H1 (cell line): Measurements from ENCODE around the gene TNFAIP2. TPM values are rescaled to one million over a fixed set of nuclear protein-coding genes. Genes with fewer than 3 reads are reported as not detected.

Experiments
- CTCF ChIA-PET: fragments of 300-600 bp; sonication (Branson Sonifier 250); formaldehyde crosslinking; loops from one replicate; lab custom pipeline; 2021; ENCODE audit not compliant: partially characterized antibody; lab: Charles Lee
- POLR2A ChIA-PET: fragments of 300-600 bp; sonication (Branson Sonifier 250); formaldehyde crosslinking; loops from one replicate; lab custom pipeline; 2021; ENCODE audit warnings: inconsistent platforms; ENCODE audit not compliant: partially characterized antibody; lab: Charles Lee
- DNase-seq, 2 experiments: peaks; one replicate each; pipeline versions ENCODE4 v3.0.0 to v3.0.0-alpha.2; 2010 to 2022; ENCODE audit warnings: low spot score in 2 of 2, low read depth in 1 of 2, mixed read lengths in 1 of 2
- FAIRE-seq: peaks from 2 replicates; lab custom pipeline; 2011; peaks lifted over from hg19 to GRCh38; lab: Jason Lieb, UNC
- H2AFZ ChIP-seq: 2 replicates; pipeline ENCODE4 v1.8.1; 2012; ENCODE audit warnings: low read length, inconsistent platforms
- H2AK5ac ChIP-seq: 2 replicates; pipeline ENCODE4 v1.6.1; 2013; ENCODE audit warnings: low read depth, low read length
- H2BK120ac ChIP-seq: replicated peaks from 2 replicates; pipeline ENCODE3; 2013; ENCODE audit warnings: low read depth, low read length, inconsistent platforms
- H2BK12ac ChIP-seq: 2 replicates; pipeline ENCODE4 v1.6.1; 2013; ENCODE audit warnings: low read depth, low read length
- H2BK15ac ChIP-seq: 2 replicates; pipeline ENCODE4 v1.6.1; 2013; ENCODE audit warnings: low read length
- H2BK20ac ChIP-seq: 2 replicates; pipeline ENCODE4 v1.6.1; 2013; ENCODE audit warnings: low read length
- H2BK5ac ChIP-seq: 2 replicates; pipeline ENCODE4 v1.6.1; 2013; ENCODE audit warnings: low read depth, low read length
- H3K14ac ChIP-seq: 2 replicates; pipeline ENCODE4 v1.6.1; 2013; ENCODE audit warnings: inconsistent platforms; ENCODE audit not compliant: insufficient read length
- H3K18ac ChIP-seq: 2 replicates; pipeline ENCODE4 v1.6.1; 2013; ENCODE audit warnings: low read length; ENCODE audit errors: extremely low read depth
- H3K23ac ChIP-seq: 2 replicates; pipeline ENCODE4 v1.6.1; 2013; ENCODE audit warnings: inconsistent platforms; ENCODE audit not compliant: insufficient read length
- H3K23me2 ChIP-seq: 2 replicates; pipeline ENCODE4 v1.6.1; 2013; ENCODE audit warnings: low read depth, low read length
- H3K27ac ChIP-seq: 2 replicates; pipeline ENCODE4 v1.6.1; 2011; ENCODE audit warnings: low read depth, low read length, inconsistent platforms
- H3K27me3 ChIP-seq, 4 experiments: replicated peaks in 1 of 4; 1 replicate in 1 of 4; 2 replicates in 3 of 4; pipeline versions ENCODE4 v1.6.1 to v1.8.1; 2011 to 2013; ENCODE audit warnings: low read length in 3 of 4, mild to moderate bottlenecking in 3 of 4, inconsistent platforms in 2 of 4, mixed read lengths in 2 of 4, moderate library complexity in 1 of 4; ENCODE audit not compliant: control insufficient read depth in 3 of 4, insufficient read depth in 3 of 4; ENCODE audit errors: extremely low read depth in 1 of 4
- H3K36me3 ChIP-seq, 4 experiments: 2 replicates each; pipeline versions ENCODE4 v1.6.1 to v1.8.1; 2011 to 2013; ENCODE audit warnings: mild to moderate bottlenecking in 4 of 4, low read length in 3 of 4, moderate library complexity in 2 of 4, control low read depth in 1 of 4, inconsistent platforms in 1 of 4; ENCODE audit not compliant: insufficient read depth in 4 of 4, control insufficient read depth in 2 of 4
- H3K4ac ChIP-seq: replicated peaks from 2 replicates; pipeline ENCODE3; 2013; ENCODE audit warnings: low read length, low read depth, mixed read lengths, inconsistent platforms; ENCODE audit not compliant: insufficient read length
- H3K4me1 ChIP-seq, 4 experiments: replicated peaks in 1 of 4; 1 replicate in 1 of 4; 2 replicates in 3 of 4; pipeline versions ENCODE4 v1.6.1 to v1.8.1; 2011 to 2013; ENCODE audit warnings: low read length in 3 of 4, inconsistent platforms in 2 of 4, mixed read lengths in 1 of 4; ENCODE audit not compliant: insufficient read depth in 4 of 4, control insufficient read depth in 3 of 4
- H3K4me2 ChIP-seq, 2 experiments: 2 replicates each; pipeline versions ENCODE4 v1.6.1 to v1.8.1; 2011 to 2013; ENCODE audit warnings: low read depth in 2 of 2, low read length in 2 of 2, control low read depth in 1 of 2, inconsistent platforms in 1 of 2, mild to moderate bottlenecking in 1 of 2; ENCODE audit not compliant: insufficient read depth in 1 of 2
- H3K4me3 ChIP-seq, 4 experiments: fragments of 200-600, 300-600 bp in 1 of 4; sonication (generic), shearing (Covaris generic), sonication (Bioruptor Twin) in 1 of 4; 2 replicates each; pipeline versions ENCODE4 v1.5.1 to v1.8.1; 2011 to 2016; ENCODE audit warnings: low read length in 4 of 4, low read depth in 3 of 4, control low read depth in 2 of 4, inconsistent platforms in 2 of 4, mild to moderate bottlenecking in 2 of 4, mixed read lengths in 1 of 4, moderate library complexity in 1 of 4; ENCODE audit not compliant: insufficient read depth in 2 of 4; ENCODE audit errors: extremely low read depth in 1 of 4
- H3K56ac ChIP-seq: replicated peaks from 2 replicates; pipeline ENCODE3; 2013; ENCODE audit warnings: low read depth, mild to moderate bottlenecking, mixed read lengths, low read length, inconsistent platforms; ENCODE audit not compliant: insufficient read length
- H3K79me1 ChIP-seq: 2 replicates; pipeline ENCODE4 v1.6.1; 2013; ENCODE audit warnings: low read depth, low read length, control low read depth
- H3K79me2 ChIP-seq, 2 experiments: 2 replicates each; pipeline versions ENCODE4 v1.6.1 to v1.8.1; 2012 to 2013; ENCODE audit warnings: low read length in 2 of 2, mild to moderate bottlenecking in 2 of 2, inconsistent platforms in 1 of 2; ENCODE audit not compliant: insufficient read depth in 2 of 2, control insufficient read depth in 1 of 2
- H3K9ac ChIP-seq, 4 experiments: replicated peaks in 1 of 4; 1 replicate in 1 of 4; 2 replicates in 3 of 4; pipeline versions ENCODE4 v1.6.1 to v1.8.1; 2011 to 2013; ENCODE audit warnings: low read depth in 3 of 4, low read length in 3 of 4, control low read depth in 2 of 4, mild to moderate bottlenecking in 2 of 4, moderate library complexity in 2 of 4, inconsistent platforms in 1 of 4; ENCODE audit errors: extremely low read depth in 1 of 4
- H3K9me3 ChIP-seq, 2 experiments: 2 replicates each; pipeline versions ENCODE4 v1.6.1 to v1.8.1; 2012 to 2013; ENCODE audit warnings: mild to moderate bottlenecking in 2 of 2, moderate library complexity in 2 of 2, control low read depth in 1 of 2, inconsistent platforms in 1 of 2, low read depth in 1 of 2, low read length in 1 of 2, mixed read lengths in 1 of 2; ENCODE audit not compliant: insufficient read depth in 2 of 2
- H4K20me1 ChIP-seq, 2 experiments: replicated peaks in 1 of 2; 2 replicates each; pipeline versions ENCODE3 to v1.8.1; 2011 to 2013; ENCODE audit warnings: inconsistent platforms in 2 of 2, low read length in 2 of 2, mild to moderate bottlenecking in 1 of 2; ENCODE audit not compliant: insufficient read depth in 2 of 2, control insufficient read depth in 1 of 2
- H4K5ac ChIP-seq: 2 replicates; pipeline ENCODE4 v1.6.1; 2013; ENCODE audit warnings: low read length, low read depth, mixed read lengths, inconsistent platforms; ENCODE audit not compliant: insufficient read length
- H4K8ac ChIP-seq: 2 replicates; pipeline ENCODE4 v1.8.0; 2013; ENCODE audit warnings: mild to moderate bottlenecking, moderate library complexity, low read length, inconsistent platforms; ENCODE audit not compliant: insufficient read depth; ENCODE audit errors: extremely low read depth
- H4K91ac ChIP-seq: replicated peaks from 2 replicates; pipeline ENCODE3; 2013; ENCODE audit warnings: low read length, mixed read lengths, inconsistent platforms; ENCODE audit not compliant: insufficient read length
- BACH1 ChIP-seq: IDR thresholded peaks from 2 replicates; pipeline ENCODE4 v1.6.1; 2012; ENCODE audit warnings: low read length, improper control_type of control experiment
- BRCA1 ChIP-seq: IDR thresholded peaks from 2 replicates; pipeline ENCODE4 v1.6.1; 2012; ENCODE audit warnings: low read depth, low read length, improper control_type of control experiment
- POLR2AphosphoS5 ChIP-seq: IDR thresholded peaks from 2 replicates; pipeline ENCODE4 v1.6.1; 2011; ENCODE audit warnings: low read depth, low read length
- POU5F1 ChIP-seq: IDR thresholded peaks from 2 replicates; pipeline ENCODE4 v1.6.1; 2011; ENCODE audit warnings: low read depth, mild to moderate bottlenecking, low read length, moderate library complexity
- SIX5 ChIP-seq: IDR thresholded peaks from 2 replicates; pipeline ENCODE4 v1.6.1; 2011; ENCODE audit warnings: mild to moderate bottlenecking, low read depth, low read length
- SP2 ChIP-seq: IDR thresholded peaks from 2 replicates; pipeline ENCODE4 v1.6.1; 2012; ENCODE audit warnings: mild to moderate bottlenecking, low read length, inconsistent platforms
- WGBS, 2 experiments: shearing (Covaris generic) in 1 of 2; methylation state at CpG; one replicate each; pipeline versions ENCODE4 v1.1.6 to v1.1.7; 2013 to 2015; ENCODE audit warnings: low lambda C conversion rate in 2 of 2, mixed read lengths in 2 of 2, inconsistent platforms in 1 of 2, low coverage in 1 of 2, missing lambda C conversion rate in 1 of 2; ENCODE audit not compliant: insufficient replicate concordance in 2 of 2, insufficient coverage in 1 of 2, insufficient read length in 1 of 2; ENCODE audit errors: extremely low coverage in 1 of 2, missing lambda C conversion rate in 1 of 2; 5-methylcytosine and 5-hydroxymethylcytosine counted together
- polyA plus RNA-seq, 7 experiments: library from polyadenylated mRNA; depleted of rRNA in 3 of 7; stranded (reverse) in 5 of 7; unstranded in 2 of 7; fragments of >200 nt in 5 of 7; fragments of 200-250 nt in 2 of 7; gene quantifications; 1 replicate in 5 of 7; 2 replicates in 1 of 7; 4 replicates in 1 of 7; pipeline versions ENCODE4 v1.2.1 to v1.2.3, GENCODE V29; 2011 to 2013; ENCODE audit warnings: missing spikeins in 2 of 7, mixed read lengths in 2 of 7
- total RNA-seq: library from RNA; stranded (reverse); fragmentation: NEBNext Ultra II Directional; extraction: Animal tissue kit (Norgen Biotek cat#: 25700); gene quantifications from 2 replicates; pipeline ENCODE4 v1.2.1, GENCODE V29; 2021

The TNFAIP2 gene
- total and polyA plus RNA-seq, 2 of the 8 experiments (the other 6 are each of a cell fraction or from before 2014, with no cell fraction given): 28.3 to 34.5 TPM

DNA sequence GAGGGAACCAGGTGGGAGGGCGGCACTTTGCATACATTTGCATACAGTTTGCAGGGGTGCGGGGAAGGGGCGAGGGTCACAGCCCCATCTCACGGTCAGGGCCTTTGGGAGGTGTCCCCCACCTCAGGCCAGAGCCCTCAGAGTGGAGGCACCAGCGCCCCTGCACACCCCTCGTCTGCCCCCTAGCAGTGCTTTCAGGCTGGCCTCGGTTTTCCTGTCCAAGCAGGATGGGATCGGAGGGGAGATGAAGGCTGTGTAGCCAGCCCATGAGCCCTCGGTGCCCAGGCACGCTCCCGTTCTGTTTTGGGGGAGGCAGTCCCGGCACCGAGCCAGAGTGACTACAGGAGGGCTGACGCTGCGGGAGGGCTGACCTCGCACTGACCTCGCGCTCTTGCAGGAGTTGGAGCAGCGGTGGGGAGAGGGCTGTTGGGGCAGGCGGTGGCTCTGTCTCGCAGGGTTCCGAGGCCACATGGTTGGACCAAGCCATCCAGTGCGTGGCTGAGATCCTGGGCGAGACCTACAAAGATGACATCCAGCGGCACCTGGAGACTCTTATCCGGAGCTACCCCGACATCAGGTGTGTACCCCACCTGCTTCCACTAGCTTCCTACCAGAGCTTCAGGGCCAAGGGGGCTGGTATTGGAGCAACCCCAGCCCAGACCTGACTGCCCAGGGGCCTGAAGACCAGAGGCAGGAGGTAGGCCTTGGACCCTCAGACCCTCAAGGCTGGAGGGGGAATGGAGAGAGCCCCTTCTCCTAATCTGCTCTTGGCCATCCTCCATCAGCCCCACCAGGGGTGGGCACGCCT, 15.1 kb upstream of the TNFAIP2 start:
- DNase-seq (no peak), FAIRE-seq (no peak)
- Histone ChIP-seq H2AK5ac (peak overlapping the region; percentile 84; the same call in 1 of the 2 replicates), H3K9ac (no peak overlapping the region), H3K36me3 (no peaks in the 10 kb centered on the region), H3K27ac (no peak overlapping the region; the same call in 1 of the 2 replicates), H3K56ac (peak overlapping the region; percentile 16), H4K8ac (no peak overlapping the region; the same call in 1 of the 2 replicates), H3K18ac (peak overlapping the region; percentile 83), H3K79me1 (no peaks in the 10 kb centered on the region), H4K91ac (peak overlapping the region; percentile 98), H3K4me1 (peaks cover 12 to 52% (median 38%) of the 10 kb centered on the region in 4 experiments), H2BK120ac (peak overlapping the region; percentile 92), H3K4me2 (0 out of 4 replicates have a peak overlapping the region, but pooled peaks have one; percentile 3 to 16), H3K14ac (no peak overlapping the region), H2BK12ac (peak overlapping the region; percentile 99; the same call in 1 of the 2 replicates), H2BK5ac (peak overlapping the region; percentile 87; the same call in 1 of the 2 replicates), H3K9me3 (no peaks in the 10 kb centered on the region), H3K27me3 (peaks cover 5 to 27% (median 19%) of the 10 kb centered on the region in 4 experiments), H4K5ac (peak overlapping the region; percentile 53), H3K79me2 (no peaks in the 10 kb centered on the region), H3K23ac (no peak overlapping the region), H4K20me1 (peaks cover 0 to 3% of the 10 kb centered on the region in 2 experiments), H2BK15ac (peak overlapping the region; percentile 72; the same call in 1 of the 2 replicates), H2AFZ (no peak overlapping the region), H3K4ac (peak overlapping the region; percentile 96), H3K4me3 (peak overlapping the region in 1 of 4 experiments; percentile 28; a peak in 1 of 8 replicates), H3K23me2 (peaks cover 3% of the 10 kb centered on the region; the same call in 1 of the 2 replicates), H2BK20ac (peak overlapping the region; percentile 80; the same call in 1 of the 2 replicates)
- ChIA-PET CTCF (interaction anchor here (0.7 to 1.4 kb wide), 4 partner anchors 19 to 282 kb away, joined by 3 to 6 read pairs (median 3); no protein-coding TSS in a partner anchor), POLR2A (interaction anchor here (0.8 to 1.3 kb wide), 3 partner anchors 10 to 19 kb away, joined by 3 to 4 read pairs (median 4); no protein-coding TSS in a partner anchor)
- TF ChIP-seq SP2 (no peak), POU5F1 (no peak), BRCA1 (no peak), POLR2AphosphoS5 (no peak), BACH1 (no peak), SIX5 (no peak)
- 88% methylated on average over 19 of the region's 28 CpGs; no CpG with 5 or more reads in 1 of the 2 experiments for WGBS, 2 experiments
